GM21529 (cell line): ENCODE results near the gene KCNE1.
"Not testable (repeated sequence)": the region's sequence is repeated elsewhere in the genome, so short reads cannot be mapped to it uniquely, and the experiment has no call there.

Source experiments
- ATAC-seq: cut with Tn5 transposase; IDR thresholded peaks from one replicate; pipeline ENCODE4 v1.9.1; 2021; ENCODE audit not compliant: unreplicated experiment

Gene KCNE1

DNA sequence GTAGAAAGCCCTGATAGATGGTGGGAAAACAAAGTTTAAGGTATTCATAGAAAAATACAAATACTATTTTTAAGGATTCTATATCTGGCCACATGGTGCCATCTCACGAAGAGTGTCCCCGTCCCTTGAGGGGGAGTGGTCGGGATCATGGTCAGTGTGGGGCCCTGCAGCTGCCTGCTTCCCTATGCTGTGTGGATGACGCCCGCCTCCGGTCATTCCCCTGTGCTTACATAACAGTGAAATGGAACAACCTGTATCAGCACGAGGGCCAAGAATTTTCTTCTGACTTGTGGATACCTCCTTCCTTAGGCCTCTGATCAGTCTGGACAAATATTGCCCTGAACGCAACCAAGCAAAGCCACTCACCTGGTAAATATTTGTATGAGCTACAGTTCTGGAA is 84.7 kb downstream of the KCNE1 start:
- not testable (repeated sequence) for ATAC-seq

GRCh38 chr21:34423805-34424204 is 88.2 kb downstream of the KCNE1 start, which contains the start of gene SMIM34:
TSS of gene SMIM34 (minus strand) at chr21:34423951. CDS start at chr21:34423839, 112 bp downstream.
- not testable (repeated sequence) for ATAC-seq

GRCh38 chr21:34417448-34418077 is 94.4 kb downstream of the KCNE1 start:
- not testable (repeated sequence) for ATAC-seq

DNA sequence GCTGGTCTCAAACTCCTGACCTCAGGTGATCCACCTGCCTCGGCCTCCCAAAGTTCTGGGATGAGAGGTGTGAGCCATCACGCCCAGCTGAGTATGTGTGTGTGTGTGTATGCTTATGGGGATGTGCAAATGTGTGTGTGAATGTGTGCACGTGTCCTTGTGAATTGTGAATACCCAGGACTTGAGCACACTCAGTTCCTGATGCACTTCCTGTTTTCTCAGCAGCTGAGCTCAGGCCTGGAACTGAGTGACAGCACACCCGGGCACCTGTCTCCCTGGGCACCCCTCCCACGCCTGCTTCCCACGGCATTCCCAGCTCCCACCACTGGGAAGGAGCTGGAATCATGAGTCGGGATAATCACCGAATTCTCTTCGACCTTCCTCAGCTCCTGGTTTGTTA is 104.7 kb downstream of the KCNE1 start:
- ATAC-seq: not testable (repeated sequence)

DNA sequence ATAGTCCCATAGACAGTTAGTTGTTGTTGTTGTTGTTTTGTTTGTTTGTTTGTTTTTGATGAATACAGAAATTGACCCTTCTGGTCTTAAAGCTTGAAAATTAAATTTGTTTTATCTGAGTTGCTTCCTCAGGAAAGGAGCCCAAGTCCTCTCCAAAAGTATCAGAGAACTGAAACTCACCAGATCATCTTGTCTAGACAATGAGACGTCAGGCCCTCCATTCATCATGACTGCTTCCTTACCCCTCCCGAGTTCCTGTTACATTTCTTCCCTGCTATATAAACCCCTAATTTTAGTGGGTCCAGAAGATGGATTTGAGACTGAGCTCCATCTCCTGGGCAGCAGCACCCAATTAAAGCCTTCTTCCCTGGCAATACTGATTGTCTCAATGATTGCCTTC is 105.3 kb downstream of the KCNE1 start:
- not testable (repeated sequence) for ATAC-seq

- ATAC-seq: not testable (repeated sequence)
These were observed 105.9 kb downstream of the KCNE1 start for GRCh38 chr21:34406102-34406501.

DNA sequence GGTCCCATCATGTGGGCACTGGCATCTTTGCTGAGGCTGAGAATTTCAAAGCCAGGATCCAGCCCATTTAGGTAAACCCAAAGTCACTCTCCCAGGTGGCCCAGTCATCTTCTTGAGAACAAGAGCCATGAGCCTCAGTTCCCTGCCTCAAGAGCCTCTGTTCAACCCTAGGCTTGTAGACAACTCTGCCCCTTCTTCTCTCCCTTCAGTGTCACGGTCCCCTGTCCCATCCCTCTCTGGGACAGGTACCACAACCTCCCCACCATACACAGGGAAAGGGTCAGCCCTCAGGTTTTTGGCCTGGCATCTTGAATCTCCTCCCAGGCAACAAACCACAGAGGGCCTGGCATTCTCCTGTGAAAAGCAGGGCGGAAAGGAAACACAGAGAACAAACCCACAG is 106.3 kb downstream of the KCNE1 start:
- not testable (repeated sequence) for ATAC-seq

DNA sequence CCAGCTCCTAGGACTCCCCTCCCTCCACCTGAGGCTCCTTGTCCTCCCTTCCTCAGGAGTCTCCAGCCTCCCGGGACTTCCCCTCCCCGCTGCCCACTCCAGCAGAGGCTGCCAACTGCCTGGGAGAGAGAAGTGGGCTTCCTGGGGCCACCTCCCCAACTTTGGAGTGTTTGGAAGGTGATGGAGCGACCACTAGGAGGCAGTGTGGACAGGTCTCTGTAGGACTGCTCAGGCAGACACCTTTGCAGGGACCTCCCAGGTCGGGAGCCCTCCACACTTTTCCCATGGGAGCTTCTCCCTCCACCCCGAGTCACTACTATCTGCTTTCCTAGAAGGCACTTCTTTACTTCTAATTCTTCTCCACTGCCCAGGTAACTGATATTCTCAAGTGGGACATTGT is 107.3 kb downstream of the KCNE1 start:
- not testable (repeated sequence) for ATAC-seq

DNA sequence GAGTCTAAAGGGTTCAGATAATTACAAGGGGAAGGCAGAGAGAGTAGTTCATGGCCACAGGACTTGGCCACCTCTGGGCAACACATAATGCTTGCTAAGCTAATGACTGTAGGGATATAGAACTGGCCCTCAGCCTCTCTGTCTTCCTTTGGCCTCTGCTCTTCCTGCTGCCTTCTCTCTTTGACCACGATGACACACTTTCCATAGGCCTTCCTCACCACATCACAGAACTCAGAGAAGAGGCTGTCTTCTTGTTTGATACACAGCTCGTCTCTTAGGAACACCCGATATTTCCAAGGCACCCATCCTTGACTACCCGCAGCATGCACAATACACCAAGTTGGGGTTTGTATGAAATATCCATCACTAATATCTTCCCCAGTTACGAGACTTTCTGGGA is 111.5 kb downstream of the KCNE1 start:
- not testable (repeated sequence) for ATAC-seq
